LNCaP clone FGC (cell line): Measurements from ENCODE around the gene SDCCAG8.
A peak's percentile ranks its signal among the peaks of the same experiment; 100 is the strongest.
"Not testable (repeated sequence)": the region's sequence is repeated elsewhere in the genome, so short reads cannot be mapped to it uniquely, and the experiment has no call there.

Experiments
- DNase-seq: peaks from one replicate; pipeline ENCODE4 v3.0.0-alpha.2; 2011; ENCODE audit warnings: low read depth
- H3K4me3 ChIP-seq: 2 replicates; pipeline ENCODE4 v1.5.1; 2011; ENCODE audit warnings: mild to moderate bottlenecking, low read depth, low read length, control low read depth
- CTCF ChIP-seq: IDR thresholded peaks from 2 replicates; pipeline ENCODE4 v1.5.1; 2012; ENCODE audit warnings: mild to moderate bottlenecking; ENCODE audit not compliant: control insufficient read depth, insufficient read depth; ENCODE audit errors: extremely low read depth

Gene SDCCAG8

GRCh38 chr1:243255791-243256512 is at the start of gene SDCCAG8:
Gene SDCCAG8 (plus strand): TSS chr1:243256041. CDS start chr1:243256174, 133 bp downstream.
- peak; percentile 99 for DNase-seq
- H3K4me3 ChIP-seq, result peak within 1 kb of the TSS; percentile 87
- no peak for TF ChIP-seq CTCF

GRCh38 chr1:243211984-243212383 is 43.9 kb upstream of the SDCCAG8 start:
- H3K4me3 ChIP-seq, DNase-seq: not testable (repeated sequence)

- no peak overlapping the region for H3K4me3 ChIP-seq
- no peak for TF ChIP-seq CTCF
- no peak for DNase-seq
These were observed 42.6 kb upstream of the SDCCAG8 start for GRCh38 chr1:243213045-243213787.

GRCh38 chr1:243215276-243215875 is 40.5 kb upstream of the SDCCAG8 start:
- DNase-seq, H3K4me3 ChIP-seq: not testable (repeated sequence)

- no peak for TF ChIP-seq CTCF
- DNase-seq, result no peak
- H3K4me3 ChIP-seq, result no peak overlapping the region
These were observed 39.1 kb upstream of the SDCCAG8 start for GRCh38 chr1:243216741-243217140.

- TF ChIP-seq CTCF, result no peak
- no peak overlapping the region for H3K4me3 ChIP-seq
These were observed 38.5 kb upstream of the SDCCAG8 start for GRCh38 chr1:243217349-243217748.

GRCh38 chr1:243218059-243218458 is 37.8 kb upstream of the SDCCAG8 start:
- no peak overlapping the region for H3K4me3 ChIP-seq
- no peak for DNase-seq
- no peak for TF ChIP-seq CTCF

More at GRCh38 chr1:243217349-243217748, 38.5 kb upstream of the SDCCAG8 start:
- no peak for DNase-seq
